SHP77 (cell line): Measurements from ENCODE around the gene KRT3.
"Not testable (repeated sequence)": the region's sequence is repeated elsewhere in the genome, so short reads cannot be mapped to it uniquely, and the experiment has no call there.

Experiments
- DNase-seq, 2 experiments: peaks; one replicate each; lab custom pipeline; 2025; lab: John Stamatoyannopoulos, UW

Gene KRT3

DNA sequence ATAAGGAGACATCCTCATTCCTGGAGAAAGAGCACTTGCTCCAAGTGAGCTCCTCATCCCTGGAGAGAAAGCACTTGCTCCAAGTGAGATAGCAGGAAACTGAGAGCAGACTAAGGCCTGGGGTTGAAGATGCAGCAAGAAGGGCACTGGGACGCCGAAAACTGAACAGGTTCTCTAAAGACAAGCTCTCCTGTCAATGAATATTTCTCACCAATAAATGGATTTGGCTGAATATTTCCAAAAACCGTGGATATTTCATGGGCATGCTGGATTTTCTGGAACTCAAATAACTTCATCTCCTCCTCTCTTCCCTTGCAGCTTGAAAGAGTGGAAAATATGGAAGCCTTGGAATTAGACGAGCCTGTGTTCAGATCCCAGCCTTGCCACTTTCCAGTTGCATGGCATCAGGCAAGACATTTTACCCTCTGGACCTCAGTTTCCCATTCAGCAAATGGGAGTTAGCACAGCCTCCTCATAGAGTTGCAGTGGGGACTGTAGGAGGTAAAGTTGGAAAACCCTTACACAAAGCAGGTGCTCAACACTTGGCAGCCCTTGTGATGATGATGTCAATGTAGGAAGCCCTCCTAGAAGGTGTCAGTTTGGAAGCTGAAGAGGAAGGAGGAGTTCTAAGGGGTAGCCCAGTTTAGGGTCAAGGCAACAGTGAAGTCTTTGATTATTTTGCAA is 14.4 kb downstream of the KRT3 start:
- no peak for DNase-seq

DNA sequence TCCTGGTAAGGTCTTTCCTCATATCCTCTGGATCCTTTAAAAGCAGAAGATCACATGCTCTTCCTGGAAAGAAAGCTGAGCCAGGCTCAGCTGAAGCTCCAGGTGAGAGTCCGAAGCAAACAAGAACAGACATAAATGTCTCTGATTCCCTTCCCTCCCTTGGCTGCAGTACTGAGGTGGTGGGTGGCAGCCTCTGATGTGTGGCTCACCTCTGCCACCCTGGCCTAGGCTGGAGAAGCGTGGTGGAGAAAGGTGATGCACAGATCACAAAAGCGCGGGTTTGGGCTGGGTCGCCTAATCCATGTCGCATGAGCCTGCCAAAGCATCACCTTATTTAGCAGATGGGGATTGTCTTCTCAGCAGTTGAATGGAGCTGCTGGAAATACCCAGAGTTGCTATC is 16.0 kb downstream of the KRT3 start:
- DNase-seq, result no peak

DNA sequence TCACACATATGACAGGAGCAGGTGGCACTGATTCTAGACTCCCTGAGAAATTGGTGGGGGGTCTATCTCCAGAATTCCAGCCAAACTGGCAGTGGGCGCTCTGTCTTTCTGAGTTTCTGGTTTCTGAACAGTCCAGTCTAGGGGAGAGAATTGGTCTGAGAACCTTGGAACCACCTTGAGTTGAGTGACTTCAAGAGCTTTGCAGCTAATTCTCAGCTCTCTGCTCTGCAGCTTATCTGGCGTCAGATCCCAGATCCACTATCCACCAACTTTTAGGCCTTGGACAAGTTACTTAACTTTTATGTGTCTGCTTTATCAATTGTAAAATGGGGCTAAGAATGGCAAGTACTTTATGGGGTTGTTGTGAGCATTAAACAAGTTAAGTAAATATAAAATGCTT is 17.1 kb downstream of the KRT3 start:
- no peak for DNase-seq

DNA sequence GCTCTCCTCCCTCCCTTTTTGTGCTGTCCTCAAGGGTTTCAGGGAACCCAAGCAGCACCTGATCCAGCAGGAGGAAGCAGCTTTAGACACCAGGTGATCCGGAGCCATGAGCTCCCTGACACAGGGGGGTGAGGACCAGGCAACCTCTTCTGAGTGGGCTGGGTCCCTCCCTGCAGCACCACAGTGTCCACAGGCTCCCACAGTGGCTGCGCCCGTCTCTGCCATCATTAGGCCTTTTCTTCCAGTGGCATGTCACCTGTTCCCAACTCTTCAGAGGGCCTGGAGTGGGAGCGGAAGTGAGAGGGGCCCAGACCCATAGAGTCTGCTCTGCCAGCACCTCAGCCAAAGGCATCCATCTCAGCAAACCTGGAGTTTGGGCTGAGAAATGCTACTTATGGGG is 18.4 kb downstream of the KRT3 start:
- DNase-seq, result no peak

DNA sequence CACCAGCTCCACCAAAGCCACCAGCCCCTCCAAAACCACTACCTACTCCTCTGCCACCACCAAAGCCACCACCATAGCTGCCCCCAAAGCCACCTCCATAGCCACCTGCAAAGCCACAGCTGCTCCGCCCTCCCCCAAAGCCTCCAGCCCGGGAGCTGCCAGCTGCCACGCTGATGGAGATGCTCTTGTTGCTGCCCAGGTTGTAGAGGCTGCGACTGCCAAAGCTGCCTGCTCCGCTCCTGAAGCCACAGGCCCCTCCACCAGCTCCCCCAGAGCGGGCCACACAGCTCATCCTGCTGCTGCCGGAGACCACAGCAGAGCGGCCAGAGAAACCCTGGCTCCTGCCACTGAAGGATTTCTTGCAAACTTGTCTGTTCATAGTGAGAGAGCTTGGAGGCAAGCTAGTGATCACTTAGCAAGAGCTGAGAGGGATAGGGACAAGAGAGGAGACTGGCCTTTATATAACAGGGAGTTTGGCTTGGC is 19.0 kb downstream of the KRT3 start, which contains the start of gene KRT76:
Gene KRT76 (minus strand): TSS at position 433 of the 483 bp plus-strand sequence. CDS start 54 bp downstream, at position 379.
- no peak for DNase-seq

DNA sequence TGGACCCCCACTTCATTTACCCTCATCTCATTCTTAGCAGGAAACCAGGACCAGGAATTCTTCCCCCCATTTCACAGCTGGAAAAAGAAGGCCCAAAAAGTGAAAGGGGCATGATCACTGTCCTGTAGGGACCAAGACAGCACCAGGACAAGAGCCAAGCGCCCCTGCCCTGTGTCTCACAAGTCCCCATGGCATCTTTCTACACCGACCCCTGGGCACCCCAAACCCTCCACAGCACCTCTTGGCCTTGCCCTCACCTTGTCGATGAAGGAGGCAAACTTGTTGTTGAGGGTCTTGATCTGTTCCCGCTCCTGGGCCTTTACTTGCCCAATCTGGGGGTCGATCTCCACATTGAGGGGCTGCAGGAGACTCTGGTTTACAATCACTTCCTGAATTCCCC is 19.5 kb downstream of the KRT3 start:
- DNase-seq, result no peak

DNA sequence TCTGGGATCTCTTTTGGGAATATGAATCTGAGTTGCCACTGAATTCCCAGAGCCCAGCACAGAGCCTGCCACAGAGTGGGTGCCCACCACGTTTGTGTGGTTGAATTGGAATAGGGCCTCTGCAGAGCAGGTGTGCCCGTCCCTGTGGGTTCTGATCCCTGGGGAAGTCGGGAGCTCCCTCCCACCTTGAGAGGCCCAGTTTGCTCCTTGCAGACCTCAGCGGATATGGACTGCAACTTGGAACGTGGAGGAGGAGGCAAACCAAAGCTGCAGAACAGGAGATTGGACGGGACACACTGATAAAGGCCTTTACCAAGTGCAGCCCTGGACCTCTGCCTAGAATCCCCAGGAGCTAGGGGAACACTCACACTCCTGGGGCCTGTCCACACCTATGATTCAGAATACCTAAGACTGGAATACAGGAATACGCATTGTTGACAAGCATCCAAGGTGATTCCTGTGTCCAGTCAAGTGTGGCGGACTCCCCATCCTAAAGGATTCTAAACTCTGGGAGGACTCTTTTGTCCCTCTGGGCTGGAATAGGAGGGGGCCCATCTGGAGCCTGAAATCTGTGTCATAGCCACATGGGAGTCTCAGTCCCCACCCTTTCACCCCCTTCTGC is 21.2 kb downstream of the KRT3 start:
- DNase-seq, result no peak

DNA sequence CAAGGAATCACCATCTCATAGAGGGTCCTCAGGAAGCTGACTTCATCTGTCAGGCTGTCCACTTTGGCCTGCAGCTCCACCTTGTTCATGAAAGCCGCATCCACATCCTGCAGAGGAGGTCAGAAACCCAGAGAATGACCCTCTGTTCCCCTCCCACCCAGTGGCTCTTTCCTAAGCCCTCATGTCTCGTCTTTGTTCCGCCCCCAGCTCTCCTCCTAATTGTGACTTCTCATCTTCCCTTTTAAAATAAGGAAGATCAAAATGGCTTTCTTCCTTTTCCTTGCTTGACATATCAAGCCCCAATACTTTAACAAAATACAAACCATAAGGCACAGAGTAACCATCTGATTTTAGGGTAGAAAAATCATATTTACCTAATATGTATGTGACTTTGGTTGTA is 23.1 kb downstream of the KRT3 start:
- no peak for DNase-seq

DNA sequence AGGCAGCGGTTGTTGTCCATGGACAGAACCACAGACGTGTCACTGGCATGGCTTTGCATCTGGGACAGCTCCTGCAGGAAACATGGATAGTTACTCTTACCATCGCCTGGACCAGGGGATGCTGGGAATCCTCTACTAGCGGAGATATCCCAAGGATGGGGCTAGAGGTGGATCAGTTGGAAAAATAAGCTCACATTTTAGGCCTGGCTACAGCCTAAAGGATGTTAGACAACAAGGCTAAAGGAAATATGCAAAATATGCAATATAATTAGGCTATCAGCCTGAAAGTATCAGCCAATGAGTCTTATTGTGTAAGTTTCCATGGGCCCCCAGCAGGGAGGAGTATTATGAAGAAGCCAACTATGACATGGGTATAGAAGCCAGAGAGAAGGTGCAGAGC is 23.7 kb downstream of the KRT3 start:
- no peak for DNase-seq

DNA sequence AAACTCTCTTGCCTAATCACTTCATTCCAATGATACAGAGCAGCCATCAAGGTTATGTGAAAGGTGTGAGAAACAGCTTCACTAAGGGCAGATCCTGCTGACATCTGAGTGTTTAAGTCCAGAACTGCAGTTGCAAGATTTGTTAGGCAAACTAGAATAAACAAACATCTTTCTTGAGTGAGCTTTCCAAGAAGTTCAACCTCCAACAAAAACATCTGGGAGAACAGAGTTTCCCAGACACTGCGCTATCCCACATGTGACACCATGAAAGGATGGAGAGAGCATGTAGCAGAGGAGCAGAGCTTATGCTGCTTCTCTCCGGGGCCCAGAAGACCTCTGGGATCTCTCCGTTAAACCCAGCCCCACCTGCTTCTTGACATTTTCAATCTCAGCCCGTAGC is 24.4 kb downstream of the KRT3 start:
- DNase-seq, result no peak

DNA sequence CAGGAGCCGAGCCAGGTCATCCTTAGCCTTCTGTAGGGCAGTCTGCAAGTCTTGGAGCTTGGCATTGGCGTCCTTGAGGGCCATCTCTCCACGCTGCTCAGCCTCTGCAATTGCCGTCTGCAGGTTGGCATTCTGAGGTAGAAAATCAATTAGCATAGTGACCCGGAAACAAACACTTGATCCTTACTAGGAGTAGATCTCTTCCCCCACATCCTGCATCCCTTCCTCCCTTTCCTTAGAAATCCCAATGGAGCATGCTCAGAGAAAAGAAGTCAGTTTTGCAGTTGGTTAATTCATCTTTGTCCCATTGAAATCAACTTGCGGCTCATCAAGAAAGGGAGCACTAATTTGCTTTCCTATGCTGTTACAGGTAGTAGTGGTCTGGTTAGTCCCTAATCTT is 24.8 kb downstream of the KRT3 start:
- DNase-seq, result no peak

DNA sequence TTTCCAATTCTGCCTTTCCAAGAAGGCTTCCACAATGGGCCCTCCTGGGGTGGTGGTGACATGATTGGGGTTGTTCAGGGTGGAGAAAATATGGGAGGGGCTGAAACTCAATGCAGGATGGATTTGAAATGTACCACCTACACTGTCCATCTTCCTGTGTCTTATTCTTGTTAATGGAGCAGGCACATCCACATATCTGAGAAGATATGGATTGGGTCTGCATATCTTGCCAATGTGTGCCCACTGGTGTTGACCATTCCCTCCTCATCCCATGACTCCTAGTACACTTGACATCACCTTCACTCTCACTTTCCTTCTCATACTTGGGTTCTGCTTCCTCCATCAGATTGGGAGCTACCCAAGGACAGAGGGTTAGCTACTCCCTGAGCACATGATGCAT is 26.0 kb downstream of the KRT3 start:
- DNase-seq, result no peak

DNA sequence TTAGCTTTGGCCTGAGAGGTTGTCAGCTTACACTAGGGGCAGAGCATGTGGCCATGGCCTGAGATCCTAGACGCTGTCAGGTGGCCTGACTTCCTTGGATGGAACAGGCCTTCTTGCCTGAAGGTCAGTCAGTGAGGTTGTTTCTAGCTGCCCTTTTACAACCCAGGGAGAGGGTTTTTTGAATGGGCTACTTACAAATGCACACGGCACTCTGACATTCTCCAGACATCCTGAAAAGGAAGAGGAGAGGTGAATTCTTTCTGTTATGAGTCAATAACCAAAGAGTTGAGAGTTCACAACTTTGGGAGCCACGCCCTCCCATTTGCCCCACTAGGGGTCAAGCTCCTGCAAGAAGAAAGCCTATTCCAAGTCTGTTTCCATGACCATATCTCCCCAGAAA is 26.6 kb downstream of the KRT3 start:
- DNase-seq, result no peak

DNA sequence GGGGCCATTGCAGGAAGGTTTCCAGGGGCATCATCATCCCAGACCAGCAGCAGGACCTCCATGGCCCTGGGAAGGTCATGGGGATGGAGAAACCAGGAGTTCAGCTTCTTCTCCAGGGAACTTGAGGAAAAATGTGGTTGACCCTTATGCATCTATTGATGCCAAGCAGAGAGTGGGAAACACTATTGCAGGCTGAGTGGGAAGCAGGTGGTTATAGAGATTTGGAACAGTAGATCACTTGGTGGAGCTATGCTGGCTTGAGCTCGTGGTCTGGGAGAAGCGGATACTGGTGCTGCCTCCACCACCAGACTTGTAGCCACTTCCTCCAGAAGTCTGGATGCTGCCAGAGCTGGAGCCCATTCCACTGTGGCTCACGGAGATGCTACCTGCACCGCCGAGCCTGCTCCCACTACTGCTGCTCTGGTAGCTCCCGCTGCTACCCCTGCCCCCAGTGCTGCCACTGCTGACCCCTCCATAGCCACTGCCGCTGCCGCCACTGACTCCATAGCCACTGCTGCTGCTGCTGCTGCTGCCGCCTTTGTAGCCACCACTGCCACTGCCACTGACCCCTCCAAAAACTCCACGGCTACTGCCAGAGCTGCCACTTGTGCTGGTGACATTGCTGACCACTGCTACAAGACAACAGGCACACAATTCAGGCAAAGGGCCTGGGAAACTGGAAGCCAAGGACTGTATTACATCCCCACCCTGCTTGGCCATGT is 27.3 kb downstream of the KRT3 start:
- no peak for DNase-seq

DNA sequence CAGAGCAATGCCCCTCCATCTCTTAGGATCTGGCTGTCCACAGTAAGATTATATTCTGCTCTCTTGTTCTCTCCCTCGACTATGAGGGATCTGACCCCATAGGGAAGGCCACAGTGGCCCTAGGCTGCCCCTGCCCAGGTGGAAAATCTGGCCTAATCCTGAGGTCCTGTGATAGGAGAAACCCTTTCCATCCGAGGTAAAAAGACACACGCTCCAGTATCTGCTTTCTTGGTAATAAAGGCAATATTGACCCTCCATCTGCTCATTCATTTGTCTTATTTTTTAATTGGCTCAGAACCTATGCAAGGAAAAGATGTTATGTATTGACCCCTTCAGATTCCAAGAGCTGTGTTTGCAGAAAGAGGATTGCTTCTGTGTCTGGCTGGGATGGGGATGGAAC is 28.5 kb downstream of the KRT3 start:
- no peak for DNase-seq

DNA sequence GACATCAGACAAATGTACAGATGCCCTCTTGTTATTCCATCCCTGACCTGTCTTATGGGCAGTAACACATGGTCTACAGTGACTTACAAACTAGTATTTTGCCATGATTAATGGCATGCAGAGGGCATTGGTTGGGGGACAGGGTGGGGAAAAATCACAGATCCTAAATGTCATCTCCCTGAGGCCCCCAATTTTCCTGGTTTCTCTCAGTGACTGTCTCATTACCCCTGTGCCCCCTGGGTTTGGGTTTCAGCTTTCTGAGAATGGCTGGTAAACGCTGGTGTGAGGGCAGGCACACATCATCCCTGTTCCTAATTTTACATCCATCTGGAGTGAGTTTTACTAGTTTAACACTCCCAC is 28.9 kb downstream of the KRT3 start:
- no peak for DNase-seq

DNA sequence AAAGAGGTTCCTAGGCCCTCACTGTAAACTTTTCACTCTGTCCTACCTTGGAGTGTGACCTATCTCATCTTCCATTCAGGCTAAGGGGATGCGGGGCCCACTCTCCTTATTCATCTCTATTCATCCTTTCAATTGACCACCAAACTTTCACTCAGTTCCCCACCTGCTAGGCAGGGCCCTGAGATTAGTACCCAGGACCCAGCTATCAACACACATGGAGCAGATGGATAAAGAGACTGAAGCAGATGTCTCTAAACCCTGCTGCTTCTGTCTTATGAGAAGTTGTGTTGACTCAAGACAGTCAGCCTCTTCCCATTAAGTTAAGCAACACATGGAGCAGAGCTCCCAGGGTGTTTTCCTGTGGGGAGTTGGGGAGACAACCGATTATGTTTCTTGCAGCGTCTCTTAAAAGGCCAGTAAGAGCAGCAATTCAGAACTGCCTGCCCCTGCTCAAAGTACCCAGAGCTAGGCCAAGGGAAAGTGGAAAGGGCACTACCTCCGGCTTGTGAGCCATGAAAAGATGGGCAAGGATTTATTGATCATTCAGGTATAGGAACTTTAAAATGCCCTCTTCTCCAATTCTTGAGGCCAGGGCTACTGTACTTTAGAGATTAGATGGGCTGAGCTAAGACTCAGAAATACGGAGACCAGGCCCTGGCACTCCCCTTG is 29.4 kb downstream of the KRT3 start:
- no peak for DNase-seq

DNA sequence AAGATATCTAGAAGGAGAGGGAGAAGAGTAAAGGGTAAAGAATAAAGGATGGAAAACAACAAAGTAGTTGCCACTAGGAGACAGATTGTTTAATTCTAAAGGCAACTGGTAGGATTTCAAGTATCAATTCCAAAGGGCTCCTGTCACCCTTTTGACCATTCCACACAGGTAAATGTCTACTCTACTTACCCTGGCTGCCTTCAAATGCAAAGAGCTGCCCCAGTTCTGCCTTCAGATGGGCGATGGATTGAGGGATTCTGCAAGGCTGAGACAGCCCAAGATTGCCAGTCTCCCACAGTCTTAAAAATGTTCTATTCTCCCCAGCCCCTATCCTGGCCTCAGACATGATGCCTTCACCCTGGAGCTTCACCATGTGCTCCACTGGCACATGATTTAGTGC is 30.2 kb downstream of the KRT3 start:
- DNase-seq, result no peak

DNA sequence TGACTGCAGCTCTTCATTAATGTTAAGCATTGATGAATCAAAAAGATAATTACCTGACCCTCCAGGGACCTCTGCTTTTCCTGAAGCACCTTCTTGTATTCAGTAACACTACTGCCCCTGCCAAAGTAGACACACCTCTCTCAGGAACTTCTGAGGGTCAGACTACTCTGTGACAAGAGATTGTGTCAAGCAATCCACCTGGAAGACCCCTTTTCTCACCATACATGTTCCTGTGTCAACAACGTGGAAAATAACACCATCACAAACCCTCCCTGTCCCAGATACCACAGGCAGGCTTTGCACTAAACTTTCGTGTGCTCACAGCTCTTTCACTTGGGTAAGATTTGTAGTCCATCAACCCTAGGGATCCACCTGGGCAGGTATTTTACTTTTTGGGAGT is 31.9 kb downstream of the KRT3 start:
- DNase-seq, result no peak

DNA sequence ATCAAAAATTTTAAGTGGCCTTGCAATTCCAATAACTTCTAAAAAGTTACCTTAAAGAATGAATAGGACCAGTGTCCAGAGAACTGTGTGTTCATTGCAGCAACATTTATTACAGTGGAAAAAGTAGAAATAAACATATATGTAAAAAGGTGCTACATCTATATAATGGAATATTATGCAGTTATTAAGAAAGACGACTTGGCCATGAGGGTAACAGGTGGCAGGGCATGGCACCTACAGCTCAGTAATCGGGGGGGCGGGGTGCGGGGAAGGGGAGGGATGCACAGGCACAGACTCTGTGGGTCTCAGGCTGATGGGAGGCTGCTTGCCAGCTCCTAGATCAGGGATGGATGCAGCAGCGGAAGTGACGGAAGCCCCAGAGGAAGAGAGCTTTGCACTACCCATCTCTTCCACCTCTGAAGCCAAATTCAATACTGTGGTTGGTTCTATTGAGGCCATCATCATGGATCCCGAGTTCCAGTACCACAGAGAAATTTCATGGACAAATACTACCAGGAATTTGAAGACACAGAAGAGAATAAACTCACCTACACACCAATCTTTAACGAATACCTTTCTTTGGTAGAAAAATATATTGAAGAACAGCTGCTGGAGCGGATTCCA is 32.8 kb downstream of the KRT3 start:
- no peak for DNase-seq

DNA sequence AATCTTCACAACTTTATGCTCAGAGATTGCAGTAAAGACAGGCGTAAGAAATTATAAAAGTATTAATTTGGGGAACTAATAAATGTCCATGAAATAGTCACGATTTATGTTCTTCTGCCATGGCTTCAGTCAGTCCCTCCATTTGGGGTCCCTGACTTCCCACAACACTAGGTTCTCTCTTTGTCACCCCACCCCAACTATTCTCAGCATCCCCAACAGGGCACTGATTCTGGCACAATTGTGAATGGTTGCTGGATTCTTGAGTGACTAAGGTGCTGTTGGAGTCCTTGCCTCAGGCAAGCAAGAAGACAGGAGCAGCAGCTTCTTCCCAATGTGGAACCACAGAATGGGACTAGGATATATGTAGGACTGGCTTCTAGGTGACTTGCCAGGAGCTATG is 34.1 kb downstream of the KRT3 start:
- no peak for DNase-seq

DNA sequence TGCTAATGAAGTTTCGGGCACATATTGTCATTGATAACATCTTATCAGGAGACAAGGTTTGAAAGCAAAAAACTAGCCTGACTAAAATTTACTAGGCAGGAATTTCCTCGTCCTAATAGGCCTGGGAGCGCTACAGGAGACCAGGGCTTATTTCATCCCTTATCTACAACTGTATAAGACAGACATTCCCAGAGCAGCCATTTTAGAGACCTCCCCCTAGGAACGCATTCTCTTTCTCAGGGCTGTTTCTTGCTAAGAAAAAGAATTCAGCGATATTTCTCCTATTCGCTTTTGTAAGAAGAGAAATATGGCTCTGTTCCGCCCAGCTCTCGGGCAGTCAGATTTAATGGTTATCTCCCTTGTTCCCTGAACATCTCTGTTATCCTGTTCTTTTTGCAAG is 34.7 kb downstream of the KRT3 start:
- not testable (repeated sequence) for DNase-seq
